Neural crest cell (in vitro differentiated cells): Measurements from ENCODE around the gene CLCN2. TPM values are rescaled to one million over a fixed set of nuclear protein-coding genes. Genes with fewer than 3 reads are reported as not detected.

ENCODE experiments used
- DNase-seq: peaks from one replicate; pipeline ENCODE4 v3.0.0; 2021; ENCODE audit warnings: low read depth, mixed read lengths, low spot score
- H3K27ac Mint-ChIP-seq: one replicate; pipeline ENCODE4 v1.8.0; 2021; ENCODE audit warnings: mild to moderate bottlenecking, mixed read lengths; ENCODE audit not compliant: unreplicated experiment
- H3K27me3 Mint-ChIP-seq: 2 replicates; pipeline ENCODE4 v1.8.0; 2021; ENCODE audit warnings: low read depth, mild to moderate bottlenecking, mixed read lengths
- H3K36me3 Mint-ChIP-seq: 2 replicates; pipeline ENCODE4 v1.8.0; 2021; ENCODE audit warnings: low read depth, mild to moderate bottlenecking, mixed read lengths
- H3K4me1 Mint-ChIP-seq: 2 replicates; pipeline ENCODE4 v1.8.0; 2021; ENCODE audit warnings: mixed read lengths
- H3K4me3 Mint-ChIP-seq: one replicate; pipeline ENCODE4 v1.8.0; 2021; ENCODE audit warnings: mild to moderate bottlenecking, mixed read lengths
- H3K9me3 Mint-ChIP-seq: 2 replicates; pipeline ENCODE4 v1.8.0; 2021; ENCODE audit warnings: mixed read lengths
- total RNA-seq: library from RNA; stranded (reverse); gene quantifications from 2 replicates; pipeline ENCODE4 v1.2.1, GENCODE V29; 2021
- TF ChIP-seq, protein P1 (sequence below): fragments of 200-600 bp; sonication (generic); conservative IDR thresholded peaks from 2 replicates; pipeline ENCODE4 v1.5.0; 2021; ENCODE audit warnings: antibody characterized with exemption, mild to moderate bottlenecking

CLCN2 gene
- total RNA-seq, 1 donor from 2014 or later: 23.6 TPM

GRCh38 chr3:184320104-184320445 is 41.3 kb downstream of the CLCN2 start:
- H3K27me3 Mint-ChIP-seq: no peaks in the 10 kb centered on the region
- peaks cover 27% of the 10 kb centered on the region for H3K4me1 Mint-ChIP-seq
- H3K9me3 Mint-ChIP-seq: no peaks in the 10 kb centered on the region
- TF ChIP-seq, protein P1, sequence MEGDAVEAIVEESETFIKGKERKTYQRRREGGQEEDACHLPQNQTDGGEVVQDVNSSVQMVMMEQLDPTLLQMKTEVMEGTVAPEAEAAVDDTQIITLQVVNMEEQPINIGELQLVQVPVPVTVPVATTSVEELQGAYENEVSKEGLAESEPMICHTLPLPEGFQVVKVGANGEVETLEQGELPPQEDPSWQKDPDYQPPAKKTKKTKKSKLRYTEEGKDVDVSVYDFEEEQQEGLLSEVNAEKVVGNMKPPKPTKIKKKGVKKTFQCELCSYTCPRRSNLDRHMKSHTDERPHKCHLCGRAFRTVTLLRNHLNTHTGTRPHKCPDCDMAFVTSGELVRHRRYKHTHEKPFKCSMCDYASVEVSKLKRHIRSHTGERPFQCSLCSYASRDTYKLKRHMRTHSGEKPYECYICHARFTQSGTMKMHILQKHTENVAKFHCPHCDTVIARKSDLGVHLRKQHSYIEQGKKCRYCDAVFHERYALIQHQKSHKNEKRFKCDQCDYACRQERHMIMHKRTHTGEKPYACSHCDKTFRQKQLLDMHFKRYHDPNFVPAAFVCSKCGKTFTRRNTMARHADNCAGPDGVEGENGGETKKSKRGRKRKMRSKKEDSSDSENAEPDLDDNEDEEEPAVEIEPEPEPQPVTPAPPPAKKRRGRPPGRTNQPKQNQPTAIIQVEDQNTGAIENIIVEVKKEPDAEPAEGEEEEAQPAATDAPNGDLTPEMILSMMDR: no peak
- H3K4me3 Mint-ChIP-seq: no peak overlapping the region
- no peak overlapping the region for H3K27ac Mint-ChIP-seq
- no peak for DNase-seq
- H3K36me3 Mint-ChIP-seq: peaks cover 39% of the 10 kb centered on the region

DNA sequence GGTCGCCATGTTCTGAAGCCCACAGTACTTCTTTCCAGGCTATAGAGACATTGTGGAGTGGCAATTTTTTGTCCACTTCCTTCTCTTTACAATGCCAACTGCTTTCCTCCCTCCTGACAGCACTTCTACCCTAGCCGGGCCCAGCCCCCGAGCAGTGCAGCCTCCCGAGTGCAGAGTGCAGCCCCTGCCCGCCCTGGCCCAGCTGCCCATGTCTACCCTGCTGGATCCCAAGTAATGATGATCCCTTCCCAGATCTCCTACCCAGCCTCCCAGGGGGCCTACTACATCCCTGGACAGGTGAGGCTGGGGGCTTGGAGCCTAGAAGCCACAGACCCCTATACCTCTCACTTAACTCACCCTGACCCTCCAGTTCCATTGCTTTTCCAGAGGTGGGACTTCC is 44.2 kb downstream of the CLCN2 start:
- no peaks in the 10 kb centered on the region for H3K27me3 Mint-ChIP-seq
- peaks cover 21% of the 10 kb centered on the region for H3K36me3 Mint-ChIP-seq
- no peak for DNase-seq
- H3K27ac Mint-ChIP-seq: peak overlapping the region; percentile 65
- TF ChIP-seq, protein P1: no peak
- H3K4me1 Mint-ChIP-seq: peaks cover 32% of the 10 kb centered on the region
- no peaks in the 10 kb centered on the region for H3K9me3 Mint-ChIP-seq
- peak overlapping the region; percentile 92 for H3K4me3 Mint-ChIP-seq

DNA sequence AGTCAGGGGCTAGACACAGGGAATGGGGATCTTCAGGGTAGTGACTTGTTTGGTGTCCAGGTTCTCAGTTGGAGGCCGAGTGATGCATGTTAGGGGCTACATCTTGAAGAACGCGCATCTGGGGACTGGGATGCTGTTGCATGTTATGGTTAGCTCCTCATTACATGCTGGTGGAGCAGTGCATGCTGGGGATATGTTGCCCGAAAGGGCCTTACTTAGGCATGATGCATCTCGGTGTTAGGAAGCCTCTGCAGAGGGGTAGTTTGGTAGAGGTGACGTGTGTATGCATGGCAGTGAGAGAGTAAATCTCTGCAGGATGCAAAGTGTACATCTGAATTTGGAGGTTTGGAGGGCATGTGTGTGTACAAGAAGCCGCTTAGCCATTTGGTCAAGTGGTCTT is 44.6 kb downstream of the CLCN2 start:
- Mint-ChIP-seq H3K9me3 (no peaks in the 10 kb centered on the region), H3K27me3 (no peaks in the 10 kb centered on the region), H3K4me1 (peaks cover 32% of the 10 kb centered on the region), H3K4me3 (peak overlapping the region; percentile 92), H3K36me3 (peaks cover 21% of the 10 kb centered on the region), H3K27ac (peak overlapping the region; percentile 65)
- TF ChIP-seq, protein P1: no peak
- DNase-seq: no peak

DNA sequence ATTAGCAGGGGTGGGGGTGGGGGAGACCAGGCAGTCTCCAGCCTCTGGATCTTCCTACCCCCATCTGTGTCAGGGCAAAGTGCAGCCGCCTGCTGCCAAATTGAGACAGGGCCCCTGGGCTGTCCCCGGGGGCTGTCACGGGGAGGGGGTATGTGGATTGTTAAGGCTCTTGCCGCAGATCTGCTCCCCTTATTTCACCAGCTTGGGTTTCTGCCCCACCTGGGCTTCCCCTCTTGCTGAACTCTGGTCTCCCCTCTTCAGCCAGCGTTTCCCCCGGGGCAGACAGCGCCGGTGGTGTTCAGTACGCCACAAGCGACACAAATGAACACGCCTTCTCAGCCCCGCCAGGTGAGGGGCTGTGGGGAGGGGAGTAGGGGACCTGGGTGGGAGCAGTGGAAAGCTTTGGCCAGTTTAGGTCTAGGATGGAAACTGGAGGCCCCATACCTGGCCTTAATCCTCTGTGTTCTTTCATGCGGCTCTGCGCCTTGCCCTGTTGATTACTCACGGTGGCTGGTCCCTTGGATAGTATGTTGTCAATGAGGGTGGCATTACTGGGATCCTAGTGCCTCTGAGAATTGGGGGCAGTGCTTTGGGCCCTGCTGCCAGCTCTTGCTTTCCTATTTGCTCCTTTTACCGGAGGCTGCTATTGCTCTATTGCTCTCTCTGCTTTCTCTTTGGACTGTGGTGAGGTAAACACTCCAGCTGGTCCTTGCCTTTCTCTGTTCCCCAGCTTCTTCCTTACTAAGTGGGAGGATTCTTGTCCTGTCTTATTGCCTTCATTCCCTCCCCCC is 45.3 kb downstream of the CLCN2 start:
- TF ChIP-seq, protein P1: no peak
- Mint-ChIP-seq H3K9me3 (no peaks in the 10 kb centered on the region), H3K27ac (peak overlapping the region; percentile 6), H3K4me3 (peak overlapping the region; percentile 92), H3K4me1 (peaks cover 32% of the 10 kb centered on the region), H3K36me3 (peaks cover 19% of the 10 kb centered on the region), H3K27me3 (no peaks in the 10 kb centered on the region)
- DNase-seq: no peak

DNA sequence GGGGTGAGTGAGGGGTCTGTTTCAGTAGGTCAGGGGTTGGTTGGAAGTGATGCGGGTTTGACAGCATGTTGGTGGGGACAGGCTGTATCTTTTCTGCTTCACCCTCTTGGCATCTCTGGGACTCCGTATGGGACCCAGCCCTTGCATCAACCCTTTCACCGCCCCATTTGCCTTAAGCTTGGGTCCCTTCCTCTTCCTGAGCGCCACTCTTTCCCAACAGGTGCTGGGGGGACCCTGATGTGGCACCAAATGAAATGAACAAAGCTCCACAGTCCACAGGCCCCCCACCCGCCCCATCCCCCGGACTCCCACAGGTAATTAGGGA is 45.9 kb downstream of the CLCN2 start:
- Mint-ChIP-seq H3K27me3 (no peaks in the 10 kb centered on the region), H3K4me3 (peak overlapping the region; percentile 92), H3K27ac (peak overlapping the region; percentile 67), H3K4me1 (peaks cover 32% of the 10 kb centered on the region), H3K9me3 (no peaks in the 10 kb centered on the region), H3K36me3 (peaks cover 14% of the 10 kb centered on the region)
- DNase-seq: no peak
- TF ChIP-seq, protein P1: no peak
